GM21515 (cell line): Measurements from ENCODE around the gene FAM89B.

Experiments
- ATAC-seq: cut with Tn5 transposase; IDR thresholded peaks from one replicate; pipeline ENCODE4 v1.9.1; 2021; ENCODE audit not compliant: unreplicated experiment

FAM89B gene

GRCh38 chr11:65610404-65610803 lies 38.1 kb downstream of the FAM89B start:
- ATAC-seq: no peak

- no peak for ATAC-seq
Observed at GRCh38 chr11:65611028-65611757, 38.9 kb downstream of the FAM89B start.

GRCh38 chr11:65611758-65612603 lies 39.6 kb downstream of the FAM89B start:
- no peak for ATAC-seq

- no peak for ATAC-seq
Observed at GRCh38 chr11:65612691-65613090, 40.4 kb downstream of the FAM89B start.

GRCh38 chr11:65613091-65613928 lies 41.0 kb downstream of the FAM89B start:
- no peak for ATAC-seq

- ATAC-seq: peak; percentile 74
Observed at GRCh38 chr11:65615229-65615949, 43.1 kb downstream of the FAM89B start, which contains the start of gene PCNX3. PCNX3 (plus strand) TSS chr11:65615776; CDS start chr11:65616312, 536 bp downstream.

- ATAC-seq: peak; percentile 5
Observed at GRCh38 chr11:65615950-65616574, 43.7 kb downstream of the FAM89B start.

GRCh38 chr11:65616575-65617001 lies 44.2 kb downstream of the FAM89B start:
- no peak for ATAC-seq

GRCh38 chr11:65617136-65617850 lies 45.0 kb downstream of the FAM89B start:
- no peak for ATAC-seq

- ATAC-seq: no peak
Observed at GRCh38 chr11:65617990-65618751, 45.8 kb downstream of the FAM89B start.

GRCh38 chr11:65618763-65619162 lies 46.4 kb downstream of the FAM89B start:
- no peak for ATAC-seq

GRCh38 chr11:65619281-65619928 lies 47.1 kb downstream of the FAM89B start:
- no peak for ATAC-seq

GRCh38 chr11:65620666-65621065 lies 48.3 kb downstream of the FAM89B start:
- no peak for ATAC-seq

GRCh38 chr11:65621460-65621859 lies 49.1 kb downstream of the FAM89B start:
- ATAC-seq: no peak

GRCh38 chr11:65622011-65622410 lies 49.7 kb downstream of the FAM89B start:
- no peak for ATAC-seq

- no peak for ATAC-seq
Observed at GRCh38 chr11:65623177-65623576, 50.8 kb downstream of the FAM89B start.
